ENCODE data around the gene AP2M1. TPM values are rescaled to one million over a fixed set of nuclear protein-coding genes. Genes with fewer than 3 reads are reported as not detected.

The AP2M1 gene
- total RNA-seq, 1 experiment from 2014 or later: 335 TPM

DNA sequence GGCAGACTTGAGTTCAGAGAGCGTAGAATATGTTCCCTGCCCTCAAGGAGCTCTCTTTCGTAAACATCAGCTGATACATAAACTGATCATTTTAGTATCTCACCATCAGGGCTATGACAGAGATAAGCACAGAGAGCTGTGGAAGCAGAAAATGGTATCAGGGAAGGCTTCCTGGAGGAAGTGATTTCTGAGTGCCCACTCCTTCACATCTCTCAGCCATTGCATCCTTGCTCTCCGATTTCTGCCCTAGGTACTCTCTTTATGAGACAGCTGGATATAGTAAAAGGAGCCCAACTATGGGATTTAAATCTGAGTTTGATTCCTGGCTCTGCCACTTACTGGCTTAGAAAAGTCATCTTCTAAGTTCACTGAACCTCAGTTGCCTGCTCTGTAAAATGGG, 9.1 kb upstream of the AP2M1 start:
- H3K27ac ChIP-seq (ENCODE audit: low read length): no peak overlapping the region
- intact Hi-C loops (cut with micrococcal nuclease; ENCODE audit: unreplicated experiment) (no loop called here), in situ Hi-C loops (cut with HindIII; ENCODE audit: low pct_unique_long_range_greater_than_20kb, low sequenced_read_pairs) (no loop called here)
- ChIA-PET CTCF (no interaction called here), POLR2A (interaction anchor here (0.6 kb wide), 1 partner anchor 52 kb away, joined by 5 read pairs; no protein-coding TSS in a partner anchor)
- no TSS peak for BruUV-seq (replicated peaks)
- H3K36me3 ChIP-seq (ENCODE audit: control insufficient read depth, insufficient read depth, low read length): peaks cover 14% of the 10 kb centered on the region
- DNase-seq (ENCODE audit: low read depth, low spot score) (no peak), ATAC-seq (no peak)
- no peaks in the 10 kb centered on the region for H3K27me3 ChIP-seq (ENCODE audit: control insufficient read depth, insufficient read depth, low read length)
- no peak overlapping the region for H3K4me3 ChIP-seq (ENCODE audit: low read depth in 2 of 2, low read length in 2 of 2)
- TF ChIP-seq POLR2AphosphoS5 (IDR thresholded peaks at IDR 0.05; ENCODE audit: low read depth, low read length) (no peak), SIN3A (IDR thresholded peaks at IDR 0.05; ENCODE audit: borderline replicate concordance, insufficient read depth, low read depth, low read length) (no peak), TCF7L2 (IDR thresholded peaks at IDR 0.05; ENCODE audit: low read depth, low read length) (no peak)
- TF ChIP-seq, protein P1, sequence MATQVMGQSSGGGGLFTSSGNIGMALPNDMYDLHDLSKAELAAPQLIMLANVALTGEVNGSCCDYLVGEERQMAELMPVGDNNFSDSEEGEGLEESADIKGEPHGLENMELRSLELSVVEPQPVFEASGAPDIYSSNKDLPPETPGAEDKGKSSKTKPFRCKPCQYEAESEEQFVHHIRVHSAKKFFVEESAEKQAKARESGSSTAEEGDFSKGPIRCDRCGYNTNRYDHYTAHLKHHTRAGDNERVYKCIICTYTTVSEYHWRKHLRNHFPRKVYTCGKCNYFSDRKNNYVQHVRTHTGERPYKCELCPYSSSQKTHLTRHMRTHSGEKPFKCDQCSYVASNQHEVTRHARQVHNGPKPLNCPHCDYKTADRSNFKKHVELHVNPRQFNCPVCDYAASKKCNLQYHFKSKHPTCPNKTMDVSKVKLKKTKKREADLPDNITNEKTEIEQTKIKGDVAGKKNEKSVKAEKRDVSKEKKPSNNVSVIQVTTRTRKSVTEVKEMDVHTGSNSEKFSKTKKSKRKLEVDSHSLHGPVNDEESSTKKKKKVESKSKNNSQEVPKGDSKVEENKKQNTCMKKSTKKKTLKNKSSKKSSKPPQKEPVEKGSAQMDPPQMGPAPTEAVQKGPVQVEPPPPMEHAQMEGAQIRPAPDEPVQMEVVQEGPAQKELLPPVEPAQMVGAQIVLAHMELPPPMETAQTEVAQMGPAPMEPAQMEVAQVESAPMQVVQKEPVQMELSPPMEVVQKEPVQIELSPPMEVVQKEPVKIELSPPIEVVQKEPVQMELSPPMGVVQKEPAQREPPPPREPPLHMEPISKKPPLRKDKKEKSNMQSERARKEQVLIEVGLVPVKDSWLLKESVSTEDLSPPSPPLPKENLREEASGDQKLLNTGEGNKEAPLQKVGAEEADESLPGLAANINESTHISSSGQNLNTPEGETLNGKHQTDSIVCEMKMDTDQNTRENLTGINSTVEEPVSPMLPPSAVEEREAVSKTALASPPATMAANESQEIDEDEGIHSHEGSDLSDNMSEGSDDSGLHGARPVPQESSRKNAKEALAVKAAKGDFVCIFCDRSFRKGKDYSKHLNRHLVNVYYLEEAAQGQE (IDR thresholded peaks at IDR 0.05; ENCODE audit: insufficient read depth in 1 of 2, low read depth in 2 of 2, low read length in 1 of 2): no peak
- TF ChIP-seq, protein P2, sequence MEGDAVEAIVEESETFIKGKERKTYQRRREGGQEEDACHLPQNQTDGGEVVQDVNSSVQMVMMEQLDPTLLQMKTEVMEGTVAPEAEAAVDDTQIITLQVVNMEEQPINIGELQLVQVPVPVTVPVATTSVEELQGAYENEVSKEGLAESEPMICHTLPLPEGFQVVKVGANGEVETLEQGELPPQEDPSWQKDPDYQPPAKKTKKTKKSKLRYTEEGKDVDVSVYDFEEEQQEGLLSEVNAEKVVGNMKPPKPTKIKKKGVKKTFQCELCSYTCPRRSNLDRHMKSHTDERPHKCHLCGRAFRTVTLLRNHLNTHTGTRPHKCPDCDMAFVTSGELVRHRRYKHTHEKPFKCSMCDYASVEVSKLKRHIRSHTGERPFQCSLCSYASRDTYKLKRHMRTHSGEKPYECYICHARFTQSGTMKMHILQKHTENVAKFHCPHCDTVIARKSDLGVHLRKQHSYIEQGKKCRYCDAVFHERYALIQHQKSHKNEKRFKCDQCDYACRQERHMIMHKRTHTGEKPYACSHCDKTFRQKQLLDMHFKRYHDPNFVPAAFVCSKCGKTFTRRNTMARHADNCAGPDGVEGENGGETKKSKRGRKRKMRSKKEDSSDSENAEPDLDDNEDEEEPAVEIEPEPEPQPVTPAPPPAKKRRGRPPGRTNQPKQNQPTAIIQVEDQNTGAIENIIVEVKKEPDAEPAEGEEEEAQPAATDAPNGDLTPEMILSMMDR (IDR thresholded peaks at IDR 0.05): no peak
- H3K4me1 ChIP-seq (ENCODE audit: control insufficient read depth, insufficient read depth, low read length): no peaks in the 10 kb centered on the region
- H3K9me3 ChIP-seq (ENCODE audit: control insufficient read depth, insufficient read depth, low read depth, low read length): no peaks in the 10 kb centered on the region

DNA sequence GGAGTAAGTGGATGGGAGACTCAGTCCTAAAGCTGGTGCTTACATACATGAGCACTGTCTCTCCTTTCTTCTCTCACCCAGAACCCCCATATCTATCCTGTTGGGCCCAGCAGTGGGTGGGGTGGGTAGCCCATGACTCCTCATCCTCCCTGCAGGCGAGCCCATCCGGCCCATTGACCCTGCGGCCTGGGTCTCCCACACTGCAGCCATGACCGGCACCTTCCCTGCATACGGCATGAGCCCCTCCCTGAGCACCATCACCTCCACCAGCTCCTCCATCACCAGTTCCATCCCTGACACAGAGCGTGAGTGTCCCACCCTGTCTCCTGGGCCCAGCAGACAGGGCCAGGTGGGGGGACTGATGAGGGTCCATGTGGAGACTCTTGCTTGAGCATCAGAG, 8.0 kb upstream of the AP2M1 start:
- BruUV-seq (replicated peaks): no TSS peak
- CTCF ChIA-PET: no interaction called here
- in situ Hi-C loops (cut with HindIII; ENCODE audit: low pct_unique_long_range_greater_than_20kb, low sequenced_read_pairs): no loop called here
- TF ChIP-seq SIN3A (IDR thresholded peaks at IDR 0.05; ENCODE audit: borderline replicate concordance, insufficient read depth, low read depth, low read length) (no peak), TCF7L2 (IDR thresholded peaks at IDR 0.05; ENCODE audit: low read depth, low read length) (no peak), POLR2AphosphoS5 (IDR thresholded peaks at IDR 0.05; ENCODE audit: low read depth, low read length) (no peak)
- TF ChIP-seq, protein P1 (IDR thresholded peaks at IDR 0.05; ENCODE audit: insufficient read depth in 1 of 2, low read depth in 2 of 2, low read length in 1 of 2): no peak
- TF ChIP-seq, protein P2 (IDR thresholded peaks at IDR 0.05): no peak
- ATAC-seq (no peak), DNase-seq (ENCODE audit: low read depth, low spot score) (no peak)
- Histone ChIP-seq H3K27me3 (ENCODE audit: control insufficient read depth, insufficient read depth, low read length) (no peaks in the 10 kb centered on the region), H3K4me1 (ENCODE audit: control insufficient read depth, insufficient read depth, low read length) (no peaks in the 10 kb centered on the region), H3K4me3 (ENCODE audit: low read depth in 2 of 2, low read length in 2 of 2) (no peak overlapping the region), H3K27ac (ENCODE audit: low read length) (no peak overlapping the region), H3K9me3 (ENCODE audit: control insufficient read depth, insufficient read depth, low read depth, low read length) (no peaks in the 10 kb centered on the region), H3K36me3 (ENCODE audit: control insufficient read depth, insufficient read depth, low read length) (peaks cover 17% of the 10 kb centered on the region)
- POLR2A ChIA-PET: no interaction called here
- intact Hi-C loops (cut with micrococcal nuclease; ENCODE audit: unreplicated experiment): no loop called here
